H9 (cell line): Measurements from ENCODE around the gene PLXNA4. TPM values are rescaled to one million over a fixed set of nuclear protein-coding genes. Genes with fewer than 3 reads are reported as not detected.

Experiments
- DNase-seq: peaks from one replicate; pipeline ENCODE4 v3.0.0-alpha.2; 2017
- H2AFZ ChIP-seq: one replicate; pipeline ENCODE4 v1.6.1; 2013; ENCODE audit warnings: mild to moderate bottlenecking, low read length, control low read depth, moderate library complexity
- H2AK5ac ChIP-seq: 2 replicates; pipeline ENCODE4 v1.6.1; 2013; ENCODE audit warnings: low read length, control low read depth, mixed read lengths; ENCODE audit not compliant: insufficient read length
- H2BK120ac ChIP-seq: one replicate; pipeline ENCODE4 v1.6.1; 2013; ENCODE audit warnings: low read depth, mild to moderate bottlenecking, low read length, control low read depth, inconsistent platforms; ENCODE audit not compliant: poor library complexity, severe bottlenecking
- H2BK12ac ChIP-seq: 2 replicates; pipeline ENCODE4 v1.6.1; 2013; ENCODE audit warnings: low read length, control low read depth, mixed read lengths, low read depth; ENCODE audit not compliant: insufficient read length
- H2BK15ac ChIP-seq: 2 replicates; pipeline ENCODE4 v1.6.1; 2013; ENCODE audit warnings: low read depth, low read length, control low read depth
- H2BK20ac ChIP-seq: one replicate; pipeline ENCODE4 v1.6.1; 2013; ENCODE audit warnings: low read depth, mild to moderate bottlenecking, low read length, control low read depth, inconsistent platforms; ENCODE audit not compliant: poor library complexity, severe bottlenecking
- H2BK5ac ChIP-seq: 2 replicates; pipeline ENCODE4 v1.6.1; 2013; ENCODE audit warnings: low read length, control low read depth, mixed read lengths; ENCODE audit not compliant: insufficient read length
- H3K14ac ChIP-seq: 2 replicates; pipeline ENCODE4 v1.6.1; 2013; ENCODE audit warnings: low read length, control low read depth; ENCODE audit not compliant: insufficient read depth
- H3K18ac ChIP-seq: 2 replicates; pipeline ENCODE4 v1.6.1; 2013; ENCODE audit warnings: low read depth, mild to moderate bottlenecking, mixed read lengths, low read length, control low read depth; ENCODE audit not compliant: insufficient read length
- H3K23ac ChIP-seq: 2 replicates; pipeline ENCODE4 v1.6.1; 2013; ENCODE audit warnings: low read length, control low read depth, mixed read lengths, low read depth; ENCODE audit not compliant: insufficient read length
- H3K23me2 ChIP-seq: 2 replicates; pipeline ENCODE4 v1.6.1; 2013; ENCODE audit warnings: low read depth, mild to moderate bottlenecking, mixed read lengths, low read length, control low read depth; ENCODE audit not compliant: insufficient read length, poor library complexity, severe bottlenecking
- H3K27ac ChIP-seq: 2 replicates; pipeline ENCODE4 v1.5.1; 2013; ENCODE audit warnings: low read length, control low read depth, mixed read lengths, low read depth; ENCODE audit not compliant: insufficient read length
- H3K27me3 ChIP-seq: 2 replicates; pipeline ENCODE4 v1.6.1; 2013; ENCODE audit warnings: low read length, control low read depth, inconsistent platforms; ENCODE audit not compliant: insufficient read depth
- H3K4ac ChIP-seq: 2 replicates; pipeline ENCODE4 v1.6.1; 2013; ENCODE audit warnings: low read depth, mild to moderate bottlenecking, control low read depth, inconsistent platforms, low read length, moderate library complexity
- H3K4me1 ChIP-seq: 2 replicates; pipeline ENCODE4 v1.6.1; 2013; ENCODE audit warnings: low read length, control low read depth, inconsistent platforms; ENCODE audit not compliant: insufficient read depth
- H3K4me2 ChIP-seq: 2 replicates; pipeline ENCODE4 v1.6.1; 2013; ENCODE audit warnings: low read length, control low read depth, mixed read lengths; ENCODE audit not compliant: insufficient read length, insufficient read depth
- H3K56ac ChIP-seq: 2 replicates; pipeline ENCODE4 v1.6.1; 2013; ENCODE audit warnings: low read depth, mild to moderate bottlenecking, mixed read lengths, low read length, control low read depth; ENCODE audit not compliant: insufficient read length
- H3K79me1 ChIP-seq: 2 replicates; pipeline ENCODE4 v1.6.1; 2013; ENCODE audit warnings: low read depth, mild to moderate bottlenecking, moderate library complexity, low read length, control low read depth, inconsistent platforms; ENCODE audit not compliant: insufficient read depth, poor library complexity, severe bottlenecking
- H3K79me2 ChIP-seq: 2 replicates; pipeline ENCODE4 v1.6.1; 2013; ENCODE audit warnings: low read length, control low read depth, inconsistent platforms; ENCODE audit not compliant: insufficient read depth
- H3K9ac ChIP-seq: 2 replicates; pipeline ENCODE4 v1.6.1; 2013; ENCODE audit warnings: low read length, control low read depth, mixed read lengths; ENCODE audit not compliant: insufficient read length; ENCODE audit errors: extremely low read depth
- H3K9me3 ChIP-seq: one replicate; pipeline ENCODE4 v1.6.1; 2013; ENCODE audit warnings: low read depth, low read length, inconsistent platforms; ENCODE audit not compliant: control insufficient read depth
- H3T11ph ChIP-seq: one replicate; pipeline ENCODE4 v1.6.1; 2013; ENCODE audit warnings: mild to moderate bottlenecking, low read length, control low read depth, inconsistent platforms
- H4K20me1 ChIP-seq: one replicate; pipeline ENCODE4 v1.6.1; 2013; ENCODE audit not compliant: control insufficient read depth, insufficient read length, insufficient read depth
- H4K5ac ChIP-seq: 2 replicates; pipeline ENCODE4 v1.6.1; 2013; ENCODE audit warnings: low read depth, mild to moderate bottlenecking, mixed read lengths, low read length, control low read depth; ENCODE audit not compliant: insufficient read length
- H4K8ac ChIP-seq: replicated peaks from 2 replicates; pipeline ENCODE4 v1.6.1; 2013; ENCODE audit warnings: low read length, control low read depth, mixed read lengths, low read depth; ENCODE audit not compliant: insufficient read length
- H4K91ac ChIP-seq: 2 replicates; pipeline ENCODE4 v1.6.1; 2013; ENCODE audit warnings: low read depth, mild to moderate bottlenecking, moderate library complexity, mixed read lengths, low read length, control low read depth; ENCODE audit not compliant: insufficient read length
- H3K27ac Mint-ChIP-seq, 3 experiments: 2 replicates in 2 of 3; 3 replicates in 1 of 3; pipeline ENCODE4 v1.8.0; 2020 to 2021; ENCODE audit warnings: mixed read lengths in 3 of 3, mild to moderate bottlenecking in 1 of 3, moderate library complexity in 1 of 3
- H3K27me3 Mint-ChIP-seq: 2 replicates; pipeline ENCODE4 v1.8.0; 2021; ENCODE audit warnings: low read depth, mild to moderate bottlenecking, moderate library complexity, mixed read lengths
- H3K36me3 Mint-ChIP-seq, 3 experiments: 2 replicates in 2 of 3; 3 replicates in 1 of 3; pipeline ENCODE4 v1.8.0; 2020 to 2021; ENCODE audit warnings: low read depth in 3 of 3, mixed read lengths in 3 of 3; ENCODE audit not compliant: insufficient read depth in 1 of 3
- H3K4me1 Mint-ChIP-seq, 2 experiments: 2 replicates each; pipeline ENCODE4 v1.8.0; 2020; ENCODE audit warnings: mixed read lengths in 2 of 2
- H3K4me3 Mint-ChIP-seq, 2 experiments: 2 replicates in 1 of 2; 3 replicates in 1 of 2; pipeline ENCODE4 v1.8.0; 2020 to 2021; ENCODE audit warnings: mild to moderate bottlenecking in 2 of 2, mixed read lengths in 2 of 2, moderate library complexity in 1 of 2
- H3K9me3 Mint-ChIP-seq, 2 experiments: 2 replicates in 1 of 2; 3 replicates in 1 of 2; pipeline ENCODE4 v1.8.0; 2020; ENCODE audit warnings: mild to moderate bottlenecking in 2 of 2, mixed read lengths in 2 of 2, moderate library complexity in 1 of 2
- CTCF ChIP-seq: fragments of 200-600 bp; sonication (generic); conservative IDR thresholded peaks from 3 replicates; pipeline ENCODE4 v1.8.0; 2021; ENCODE audit warnings: antibody characterized with exemption, mild to moderate bottlenecking
- WGBS: extraction: QIAGEN DNeasy Blood & Tissue Kit; methylation state at CpG from one replicate; pipeline ENCODE4 v1.1.7; 2013; ENCODE audit warnings: missing lambda C conversion rate, low lambda C conversion rate, mixed read lengths; ENCODE audit not compliant: insufficient read length; ENCODE audit errors: extremely low coverage; 5-methylcytosine and 5-hydroxymethylcytosine counted together
- total RNA-seq: library from RNA; stranded (reverse); gene quantifications from 2 replicates; pipeline ENCODE4 v1.2.1, GENCODE V29; 2021

Gene PLXNA4
- total RNA-seq, 1 experiment from 2014 or later, result 0.35 TPM

GRCh38 chr7:132319481-132319880 is 256.8 kb downstream of the PLXNA4 start:
- H3K23ac ChIP-seq, result no peak overlapping the region
- H4K20me1 ChIP-seq, result no peaks in the 10 kb centered on the region
- H3K79me1 ChIP-seq, result no peaks in the 10 kb centered on the region
- Mint-ChIP-seq H3K27ac (no peak overlapping the region), H3K4me3 (no peak overlapping the region), H3K27me3 (peaks cover 51% of the 10 kb centered on the region), H3K9me3 (peaks cover 9 to 11% of the 10 kb centered on the region in 2 experiments), H3K36me3 (peaks cover 6 to 12% (median 7%) of the 10 kb centered on the region in 3 experiments), H3K4me1 (peaks cover 10% of the 10 kb centered on the region in 2 experiments)
- no peak overlapping the region for H4K8ac ChIP-seq
- no peak overlapping the region for H2BK15ac ChIP-seq
- H3K9me3 ChIP-seq, result no peaks in the 10 kb centered on the region
- no peak overlapping the region for H3K18ac ChIP-seq
- H2AK5ac ChIP-seq, result no peak overlapping the region
- H3K27me3 ChIP-seq, result no peaks in the 10 kb centered on the region
- H3K9ac ChIP-seq, result no peak overlapping the region
- H3K14ac ChIP-seq, result no peak overlapping the region
- no peak overlapping the region for H2BK5ac ChIP-seq
- no peak overlapping the region for H2BK12ac ChIP-seq
- H3K56ac ChIP-seq, result no peak overlapping the region
- H2BK120ac ChIP-seq, result no peak overlapping the region
- WGBS, result no CpG with 5 or more reads among the region's 6 CpGs
- H3K4ac ChIP-seq, result no peak overlapping the region
- H4K91ac ChIP-seq, result no peak overlapping the region
- H3K4me2 ChIP-seq, result no peak overlapping the region
- peaks cover 5% of the 10 kb centered on the region; the same call in 1 of the 2 replicates for H3K4me1 ChIP-seq
- no peak overlapping the region for H2BK20ac ChIP-seq
- no peaks in the 10 kb centered on the region for H3K79me2 ChIP-seq
- no peak for TF ChIP-seq CTCF
- no peak overlapping the region for H2AFZ ChIP-seq
- H3K27ac ChIP-seq, result no peak overlapping the region
- DNase-seq, result no peak
- no peaks in the 10 kb centered on the region for H3K23me2 ChIP-seq
- H3T11ph ChIP-seq, result no peak overlapping the region
- H4K5ac ChIP-seq, result no peak overlapping the region
